HEK293T (cell line): Measurements from ENCODE around the gene MT1B.

Source experiments
- BHLHE40 ChIP-seq: fragments of 450-650 bp; IDR thresholded peaks from 2 replicates; pipeline ENCODE4 v1.6.1; 2016; ENCODE audit warnings: mild to moderate bottlenecking, moderate library complexity, borderline replicate concordance
- ELF4 ChIP-seq: fragments of 450-650 bp; IDR thresholded peaks from 2 replicates; pipeline ENCODE4 v1.6.1; 2017; ENCODE audit warnings: antibody characterized with exemption
- L3MBTL2 ChIP-seq: fragments of 450-650 bp; conservative IDR thresholded peaks from 2 replicates; pipeline ENCODE4 v1.6.1; 2016; ENCODE audit warnings: mild to moderate bottlenecking
- SP1 ChIP-seq: fragments of 450-650 bp; IDR thresholded peaks from 2 replicates; pipeline ENCODE4 v1.6.1; 2017
- SUZ12 ChIP-seq: fragments of 450-650 bp; IDR thresholded peaks from 2 replicates; pipeline ENCODE4 v1.6.1; 2016; ENCODE audit warnings: mild to moderate bottlenecking

GRCh38 chr16:56643080-56643778 lies 8.5 kb upstream of the MT1B start:
- TF ChIP-seq SUZ12 = no peak
- no peak for TF ChIP-seq SP1
- TF ChIP-seq BHLHE40 = no peak
- TF ChIP-seq ELF4 = no peak
- no peak for TF ChIP-seq L3MBTL2
